ENCODE data around the gene CRYBB1.

Gene CRYBB1

GRCh38 chr22:26602127-26602526, 15.7 kb downstream of the CRYBB1 start:
- DNase-seq = no peak

GRCh38 chr22:26601726-26602125, 16.1 kb downstream of the CRYBB1 start:
- DNase-seq = no peak

- no peak for DNase-seq
These were observed 18.3 kb downstream of the CRYBB1 start for GRCh38 chr22:26599505-26599904.

- DNase-seq = no peak
These were observed 20.3 kb downstream of the CRYBB1 start for GRCh38 chr22:26597480-26597879.

- no peak for DNase-seq
These were observed 20.8 kb downstream of the CRYBB1 start for GRCh38 chr22:26597026-26597425.

GRCh38 chr22:26593763-26594162, 24.1 kb downstream of the CRYBB1 start:
- DNase-seq = no peak

GRCh38 chr22:26592421-26592891, 25.4 kb downstream of the CRYBB1 start:
- no peak for DNase-seq

GRCh38 chr22:26589845-26590736, 27.7 kb downstream of the CRYBB1 start, which contains the start of gene TPST2:
TPST2 (minus strand) TSS chr22:26590132; CDS start chr22:26541630, 48,502 bp downstream.
- no peak for DNase-seq

- DNase-seq = no peak
These were observed 28.4 kb downstream of the CRYBB1 start for GRCh38 chr22:26589367-26589844.

- no peak for DNase-seq
These were observed 29.0 kb downstream of the CRYBB1 start for GRCh38 chr22:26588729-26589366.

GRCh38 chr22:26587991-26588613, 29.7 kb downstream of the CRYBB1 start:
- no peak for DNase-seq

GRCh38 chr22:26586556-26587325, 31.1 kb downstream of the CRYBB1 start:
- DNase-seq = no peak

- no peak for DNase-seq
These were observed 32.6 kb downstream of the CRYBB1 start for GRCh38 chr22:26585104-26585790.

GRCh38 chr22:26584010-26584409, 33.8 kb downstream of the CRYBB1 start:
- DNase-seq = no peak

- no peak for DNase-seq
These were observed 36.1 kb downstream of the CRYBB1 start for GRCh38 chr22:26581633-26582168.

GRCh38 chr22:26581026-26581425, 36.8 kb downstream of the CRYBB1 start:
- DNase-seq = no peak

- DNase-seq = no peak
These were observed 37.4 kb downstream of the CRYBB1 start for GRCh38 chr22:26580240-26580962.

GRCh38 chr22:26579331-26579886, 38.4 kb downstream of the CRYBB1 start:
- DNase-seq = no peak

- DNase-seq = no peak
These were observed 40.7 kb downstream of the CRYBB1 start for GRCh38 chr22:26577081-26577480.

GRCh38 chr22:26576026-26576680, 41.7 kb downstream of the CRYBB1 start:
- DNase-seq = no peak

Measured in SHP77 treated with DMSO at 0.1 percent for 48 hours (cell line).